Endothelial cell of umbilical vein (primary cell): Measurements from ENCODE around the gene CITED2. TPM values are rescaled to one million over a fixed set of nuclear protein-coding genes. Genes with fewer than 3 reads are reported as not detected.

Experiments used
- BruUV-seq: library from RNA; stranded (reverse); fragments of 400-500 nt; replicated peaks from 2 replicates; lab custom pipeline; 2021; lab: Mats Ljungman, UMichigan
- CTCF ChIA-PET: fragments of 300-600, 350-600 bp; sonication (Branson Sonifier 250); formaldehyde crosslinking; loops from one replicate; lab custom pipeline; 2021; ENCODE audit warnings: antibody characterized with exemption, inconsistent platforms; lab: Charles Lee
- POLR2A ChIA-PET: fragments of 300-600, 350-600 bp; sonication (Branson Sonifier 250); formaldehyde crosslinking; loops from one replicate; lab custom pipeline; 2021; ENCODE audit warnings: antibody characterized with exemption, inconsistent platforms; lab: Charles Lee
- DNase-seq: peaks from one replicate; pipeline ENCODE4 v3.0.0-alpha.2; 2011; ENCODE audit warnings: low read depth, low spot score
- FAIRE-seq: peaks from 2 replicates; lab custom pipeline; 2011; peaks lifted over from hg19 to GRCh38; lab: Jason Lieb, UNC
- H2AFZ ChIP-seq: 2 replicates; pipeline ENCODE4 v1.6.0; 2012; ENCODE audit warnings: low read depth, low read length, control low read depth, inconsistent platforms
- H3K27ac ChIP-seq: 2 replicates; pipeline ENCODE4 v1.5.1; 2011; ENCODE audit warnings: low read depth, mild to moderate bottlenecking, control low read depth, low read length, moderate library complexity; ENCODE audit not compliant: insufficient read depth
- H3K27me3 ChIP-seq, 2 experiments: 2 replicates each; pipeline versions ENCODE4 v1.6.0 to v1.6.1; 2011; ENCODE audit warnings: low read length in 2 of 2, mixed read lengths in 1 of 2; ENCODE audit not compliant: control insufficient read depth in 2 of 2, insufficient read depth in 2 of 2
- H3K36me3 ChIP-seq, 2 experiments: 2 replicates in 1 of 2; 3 replicates in 1 of 2; pipeline ENCODE4 v1.5.1; 2011; ENCODE audit warnings: low read length in 2 of 2, mild to moderate bottlenecking in 1 of 2, moderate library complexity in 1 of 2; ENCODE audit not compliant: control insufficient read depth in 2 of 2, insufficient read depth in 2 of 2; ENCODE audit errors: extremely low read depth in 1 of 2
- H3K4me1 ChIP-seq: 3 replicates; pipeline ENCODE4 v1.5.1; 2011; ENCODE audit warnings: mild to moderate bottlenecking, low read length; ENCODE audit not compliant: control insufficient read depth, insufficient read depth; ENCODE audit errors: extremely low read depth
- H3K4me2 ChIP-seq: 2 replicates; pipeline ENCODE4 v1.6.1; 2011; ENCODE audit warnings: low read length, control low read depth, mixed read lengths; ENCODE audit not compliant: insufficient read depth
- H3K4me3 ChIP-seq, 3 experiments: fragments of 200-600 bp in 1 of 3; sonication (generic), shearing (Covaris generic) in 1 of 3; replicated peaks in 1 of 3; 2 replicates each; pipeline ENCODE4 v1.5.1; 2011 to 2016; ENCODE audit warnings: control low read depth in 3 of 3, low read length in 3 of 3, mild to moderate bottlenecking in 2 of 3, inconsistent platforms in 1 of 3, low read depth in 1 of 3, moderate library complexity in 1 of 3; ENCODE audit not compliant: insufficient read depth in 1 of 3
- H3K79me2 ChIP-seq: 2 replicates; pipeline ENCODE4 v1.6.0; 2012; ENCODE audit warnings: low read length, inconsistent platforms; ENCODE audit not compliant: control insufficient read depth, insufficient read depth
- H3K9ac ChIP-seq: replicated peaks from 2 replicates; pipeline ENCODE3; 2011; ENCODE audit warnings: low read length, control low read depth; ENCODE audit not compliant: insufficient read depth; ENCODE audit errors: extremely low read depth
- H3K9me1 ChIP-seq: replicated peaks from 3 replicates; pipeline ENCODE4 v1.6.0; 2011; ENCODE audit warnings: mild to moderate bottlenecking, low read length; ENCODE audit not compliant: control insufficient read depth, insufficient read depth; ENCODE audit errors: extremely low read depth
- H3K9me3 ChIP-seq: replicated peaks from 2 replicates; pipeline ENCODE4 v1.5.1; 2012; ENCODE audit warnings: low read length, inconsistent platforms; ENCODE audit not compliant: control insufficient read depth, insufficient read depth
- H4K20me1 ChIP-seq: replicated peaks from 2 replicates; pipeline ENCODE3; 2011; ENCODE audit warnings: mild to moderate bottlenecking, low read length; ENCODE audit not compliant: control insufficient read depth, insufficient read depth; ENCODE audit errors: extremely low read depth
- EZH2 ChIP-seq: IDR thresholded peaks from 2 replicates; pipeline ENCODE4 v1.6.1; 2012; ENCODE audit warnings: borderline replicate concordance, low read depth, mild to moderate bottlenecking, moderate library complexity, low read length, inconsistent platforms; ENCODE audit not compliant: severe bottlenecking
- FOS ChIP-seq: IDR thresholded peaks from 2 replicates; pipeline ENCODE4 v1.6.1; 2011; ENCODE audit warnings: mild to moderate bottlenecking, low read length, moderate library complexity, borderline replicate concordance; ENCODE audit not compliant: insufficient read depth
- GATA2 ChIP-seq: IDR thresholded peaks from 2 replicates; pipeline ENCODE4 v1.7.0; 2011; ENCODE audit warnings: low read depth, mild to moderate bottlenecking, moderate library complexity, mixed read lengths, low read length; ENCODE audit not compliant: insufficient read length, insufficient read depth
- JUN ChIP-seq: IDR thresholded peaks from 2 replicates; pipeline ENCODE4 v1.6.1; 2011; ENCODE audit warnings: borderline replicate concordance, low read depth; ENCODE audit not compliant: insufficient read length, insufficient read depth
- MYC ChIP-seq: IDR thresholded peaks from one replicate; pipeline ENCODE4 v1.6.1; 2011; ENCODE audit warnings: mild to moderate bottlenecking, low read depth, low read length
- POLR2A ChIP-seq: IDR thresholded peaks from 2 replicates; pipeline ENCODE4 v1.6.1; 2012; ENCODE audit warnings: low read depth, mild to moderate bottlenecking, control low read depth, low read length
- POLR2AphosphoS5 ChIP-seq: IDR thresholded peaks from 2 replicates; pipeline ENCODE4 v1.6.1; 2012; ENCODE audit warnings: low read depth, mild to moderate bottlenecking, control low read depth, low read length, moderate library complexity; ENCODE audit not compliant: insufficient read depth
- dilution Hi-C: fragments of 300-500 bp; cut with MboI; formaldehyde crosslinking; loops from one replicate; pipeline ENCODE4 v1.15.0; 2019; ENCODE audit warnings: low sequenced_read_pairs; ENCODE audit not compliant: extremely low pct_ligation_motif_present
- intact Hi-C: fragments of 100-400 bp; cut with micrococcal nuclease; formaldehyde crosslinking; loops from one replicate; pipeline ENCODE4 v1.10.0; 2022
- polyA plus RNA-seq, 4 experiments: library from polyadenylated mRNA; depleted of rRNA in 3 of 4; stranded (reverse) in 3 of 4; unstranded in 1 of 4; fragments of >200 nt; gene quantifications; 2 replicates each; pipeline versions ENCODE4 v1.2.1 to v1.2.3, GENCODE V29; 2011 to 2012; ENCODE audit warnings: missing spikeins in 1 of 4
- total RNA-seq: library from RNA; stranded (reverse); gene quantifications from 2 replicates; pipeline ENCODE4 v1.2.3, GENCODE V29; 2021
- TF ChIP-seq, protein P1 (sequence below), 2 donors: IDR thresholded peaks; 1 replicate in 1 of 2; 2 replicates in 1 of 2; pipeline ENCODE4 v1.5.1; 2011; ENCODE audit warnings: low read length in 2 of 2, mild to moderate bottlenecking in 2 of 2, moderate library complexity in 2 of 2, control low read depth in 1 of 2, inconsistent platforms in 1 of 2, low read depth in 1 of 2; ENCODE audit not compliant: insufficient read depth in 1 of 2; ENCODE audit errors: extremely low read depth in 1 of 2
- TF ChIP-seq, protein P2 (sequence below): IDR thresholded peaks from 2 replicates; pipeline ENCODE4 v1.6.1; 2011; ENCODE audit not compliant: insufficient read depth, insufficient read length

Gene CITED2
- total and polyA plus RNA-seq, 2 donors (not counting 3 experiments of a cell fraction or from before 2014, with no cell fraction given): 81.1 to 85.7 TPM

DNA sequence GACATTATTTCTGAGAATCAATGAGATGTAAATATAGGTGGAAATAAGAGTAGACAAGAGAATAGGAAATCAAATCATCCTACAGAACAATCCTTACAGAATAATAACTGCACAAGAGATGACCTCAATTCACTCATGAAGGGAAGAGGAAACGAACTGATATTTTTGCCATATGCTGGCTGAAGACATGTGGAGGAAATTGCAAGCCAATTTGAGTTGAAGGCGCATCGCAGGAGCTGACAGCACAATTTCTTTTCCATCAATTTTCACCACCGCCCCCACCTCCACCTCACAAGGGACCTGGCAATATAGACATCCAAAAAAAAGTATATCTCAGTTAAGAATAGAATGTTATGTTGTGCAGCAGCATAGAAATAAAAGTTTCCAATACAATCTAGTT lies 20.3 kb downstream of the CITED2 start:
- Histone ChIP-seq H4K20me1 (no peaks in the 10 kb centered on the region), H3K36me3 (no peaks in the 10 kb centered on the region), H3K27me3 (peaks cover 3% of the 10 kb centered on the region in 2 experiments), H3K27ac (no peak overlapping the region), H3K9me1 (no peaks in the 10 kb centered on the region), H3K4me3 (no peak overlapping the region), H3K9ac (no peak overlapping the region), H3K4me2 (no peak overlapping the region), H3K4me1 (no peaks in the 10 kb centered on the region), H2AFZ (no peak overlapping the region), H3K79me2 (no peaks in the 10 kb centered on the region), H3K9me3 (no peaks in the 10 kb centered on the region)
- DNase-seq: no peak
- CTCF ChIA-PET: interaction anchor here (1.5 to 2.5 kb wide), 2 partner anchors 10 to 135 kb away, joined by 5 to 6 read pairs; no protein-coding TSS in a partner anchor
- dilution Hi-C loops: no loop called here
- no peak for TF ChIP-seq FOS
- TF ChIP-seq MYC: no peak
- TF ChIP-seq EZH2: no peak
- TF ChIP-seq, protein P1, sequence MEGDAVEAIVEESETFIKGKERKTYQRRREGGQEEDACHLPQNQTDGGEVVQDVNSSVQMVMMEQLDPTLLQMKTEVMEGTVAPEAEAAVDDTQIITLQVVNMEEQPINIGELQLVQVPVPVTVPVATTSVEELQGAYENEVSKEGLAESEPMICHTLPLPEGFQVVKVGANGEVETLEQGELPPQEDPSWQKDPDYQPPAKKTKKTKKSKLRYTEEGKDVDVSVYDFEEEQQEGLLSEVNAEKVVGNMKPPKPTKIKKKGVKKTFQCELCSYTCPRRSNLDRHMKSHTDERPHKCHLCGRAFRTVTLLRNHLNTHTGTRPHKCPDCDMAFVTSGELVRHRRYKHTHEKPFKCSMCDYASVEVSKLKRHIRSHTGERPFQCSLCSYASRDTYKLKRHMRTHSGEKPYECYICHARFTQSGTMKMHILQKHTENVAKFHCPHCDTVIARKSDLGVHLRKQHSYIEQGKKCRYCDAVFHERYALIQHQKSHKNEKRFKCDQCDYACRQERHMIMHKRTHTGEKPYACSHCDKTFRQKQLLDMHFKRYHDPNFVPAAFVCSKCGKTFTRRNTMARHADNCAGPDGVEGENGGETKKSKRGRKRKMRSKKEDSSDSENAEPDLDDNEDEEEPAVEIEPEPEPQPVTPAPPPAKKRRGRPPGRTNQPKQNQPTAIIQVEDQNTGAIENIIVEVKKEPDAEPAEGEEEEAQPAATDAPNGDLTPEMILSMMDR (IDR thresholded peaks at IDR 0.05; ENCODE audit: extremely low read depth in 1 of 2, insufficient read depth in 1 of 2, low read depth in 1 of 2, low read length in 2 of 2): no peak
- no peak for TF ChIP-seq POLR2AphosphoS5
- no peak for TF ChIP-seq JUN
- no peak for TF ChIP-seq POLR2A
- no peak for TF ChIP-seq GATA2
- TF ChIP-seq, protein P2, sequence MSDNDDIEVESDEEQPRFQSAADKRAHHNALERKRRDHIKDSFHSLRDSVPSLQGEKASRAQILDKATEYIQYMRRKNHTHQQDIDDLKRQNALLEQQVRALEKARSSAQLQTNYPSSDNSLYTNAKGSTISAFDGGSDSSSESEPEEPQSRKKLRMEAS: no peak
- POLR2A ChIA-PET: no interaction called here
- intact Hi-C loops: no loop called here
- FAIRE-seq: no peak
- no TSS peak for BruUV-seq
